MM.1S (cell line): ENCODE results near the gene SQOR.

Experiments
- DNase-seq: peaks from one replicate; pipeline ENCODE4 v3.0.0-alpha.2; 2015
- H2AFZ ChIP-seq: fragments of 300-600 bp; sonication (generic); 2 replicates; pipeline ENCODE4 v1.6.0; 2016; ENCODE audit warnings: antibody characterized with exemption, low read length
- H3F3A ChIP-seq: fragments of 300-600 bp; sonication (generic); 2 replicates; pipeline ENCODE4 v1.6.1; 2016; ENCODE audit warnings: mild to moderate bottlenecking, antibody characterized with exemption, low read length, moderate library complexity, mixed read lengths; ENCODE audit not compliant: insufficient read depth
- H3K27ac ChIP-seq: fragments of 300-600 bp; sonication (generic); 2 replicates; pipeline ENCODE4 v1.5.1; 2016; ENCODE audit warnings: mild to moderate bottlenecking, low read length
- H3K27me3 ChIP-seq: fragments of 300-600 bp; sonication (generic); replicated peaks from 2 replicates; pipeline ENCODE4 v1.6.0; 2016; ENCODE audit warnings: low read length; ENCODE audit not compliant: insufficient read depth
- H3K36me3 ChIP-seq: fragments of 300-600 bp; sonication (generic); replicated peaks from 2 replicates; pipeline ENCODE4 v1.6.1; 2016; ENCODE audit warnings: mild to moderate bottlenecking, low read length, mixed read lengths; ENCODE audit not compliant: insufficient read depth
- H3K4me1 ChIP-seq: fragments of 300-600 bp; sonication (generic); 2 replicates; pipeline ENCODE4 v1.6.1; 2016; ENCODE audit warnings: low read length, mixed read lengths
- H3K4me2 ChIP-seq: fragments of 300-600 bp; sonication (generic); 2 replicates; pipeline ENCODE4 v1.6.0; 2016; ENCODE audit warnings: low read depth, low read length
- H3K4me3 ChIP-seq: fragments of 300-600 bp; sonication (generic); 2 replicates; pipeline ENCODE4 v1.5.1; 2016; ENCODE audit warnings: low read length, mixed read lengths
- H3K79me2 ChIP-seq: fragments of 300-600 bp; sonication (generic); 2 replicates; pipeline ENCODE4 v1.6.1; 2016; ENCODE audit warnings: mixed run types, low read length, mixed read lengths
- H3K9ac ChIP-seq: fragments of 300-600 bp; sonication (generic); 2 replicates; pipeline ENCODE4 v1.6.1; 2016; ENCODE audit warnings: low read length, mixed read lengths
- H3K9me2 ChIP-seq: fragments of 300-600 bp; sonication (generic); replicated peaks from 2 replicates; pipeline ENCODE4 v1.6.1; 2016; ENCODE audit warnings: mild to moderate bottlenecking, low read length, mixed read lengths; ENCODE audit not compliant: insufficient read depth
- H3K9me3 ChIP-seq: fragments of 300-600 bp; sonication (generic); replicated peaks from 2 replicates; pipeline ENCODE4 v1.6.1; 2016; ENCODE audit warnings: mild to moderate bottlenecking, low read length, mixed read lengths; ENCODE audit not compliant: insufficient read depth
- H4K20me1 ChIP-seq: fragments of 300-600 bp; sonication (generic); 2 replicates; pipeline ENCODE4 v1.6.1; 2016; ENCODE audit warnings: mild to moderate bottlenecking, low read length, moderate library complexity, mixed read lengths; ENCODE audit not compliant: insufficient read depth
- EZH2 ChIP-seq: fragments of 300-600 bp; sonication (generic); optimal IDR thresholded peaks from 2 replicates; pipeline ENCODE3; 2017; ENCODE audit warnings: low read depth, mild to moderate bottlenecking, antibody characterized with exemption, low read length, mixed read lengths
- EZH2phosphoT487 ChIP-seq: fragments of 300-600 bp; sonication (generic); IDR thresholded peaks from 2 replicates; pipeline ENCODE4 v1.6.1; 2018; ENCODE audit warnings: antibody characterized with exemption, low read length
- TF ChIP-seq, protein P1 (sequence below): fragments of 300-600 bp; sonication (generic); IDR thresholded peaks from 2 replicates; pipeline ENCODE4 v1.5.1; 2016; ENCODE audit warnings: antibody characterized with exemption, low read length, mixed read lengths

The SQOR gene

GRCh38 chr15:45606413-45606812, 28.4 kb upstream of the SQOR start:
- Histone ChIP-seq H3K36me3 (no peaks in the 10 kb centered on the region), H3K9ac (no peak overlapping the region), H3K4me3 (no peak overlapping the region), H3K4me2 (no peak overlapping the region), H3K9me3 (no peaks in the 10 kb centered on the region), H3K27me3 (no peaks in the 10 kb centered on the region), H4K20me1 (no peaks in the 10 kb centered on the region), H2AFZ (no peak overlapping the region), H3K27ac (no peak overlapping the region), H3K79me2 (peaks cover 3% of the 10 kb centered on the region; the same call in 1 of the 2 replicates), H3K4me1 (0 out of 2 replicates have a peak, but pooled peaks cover 5% of the 10 kb centered on the region), H3F3A (no peaks in the 10 kb centered on the region), H3K9me2 (no peaks in the 10 kb centered on the region)
- TF ChIP-seq EZH2phosphoT487 (no peak), EZH2 (no peak)
- TF ChIP-seq, protein P1, sequence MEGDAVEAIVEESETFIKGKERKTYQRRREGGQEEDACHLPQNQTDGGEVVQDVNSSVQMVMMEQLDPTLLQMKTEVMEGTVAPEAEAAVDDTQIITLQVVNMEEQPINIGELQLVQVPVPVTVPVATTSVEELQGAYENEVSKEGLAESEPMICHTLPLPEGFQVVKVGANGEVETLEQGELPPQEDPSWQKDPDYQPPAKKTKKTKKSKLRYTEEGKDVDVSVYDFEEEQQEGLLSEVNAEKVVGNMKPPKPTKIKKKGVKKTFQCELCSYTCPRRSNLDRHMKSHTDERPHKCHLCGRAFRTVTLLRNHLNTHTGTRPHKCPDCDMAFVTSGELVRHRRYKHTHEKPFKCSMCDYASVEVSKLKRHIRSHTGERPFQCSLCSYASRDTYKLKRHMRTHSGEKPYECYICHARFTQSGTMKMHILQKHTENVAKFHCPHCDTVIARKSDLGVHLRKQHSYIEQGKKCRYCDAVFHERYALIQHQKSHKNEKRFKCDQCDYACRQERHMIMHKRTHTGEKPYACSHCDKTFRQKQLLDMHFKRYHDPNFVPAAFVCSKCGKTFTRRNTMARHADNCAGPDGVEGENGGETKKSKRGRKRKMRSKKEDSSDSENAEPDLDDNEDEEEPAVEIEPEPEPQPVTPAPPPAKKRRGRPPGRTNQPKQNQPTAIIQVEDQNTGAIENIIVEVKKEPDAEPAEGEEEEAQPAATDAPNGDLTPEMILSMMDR: no peak
- no peak for DNase-seq

DNA sequence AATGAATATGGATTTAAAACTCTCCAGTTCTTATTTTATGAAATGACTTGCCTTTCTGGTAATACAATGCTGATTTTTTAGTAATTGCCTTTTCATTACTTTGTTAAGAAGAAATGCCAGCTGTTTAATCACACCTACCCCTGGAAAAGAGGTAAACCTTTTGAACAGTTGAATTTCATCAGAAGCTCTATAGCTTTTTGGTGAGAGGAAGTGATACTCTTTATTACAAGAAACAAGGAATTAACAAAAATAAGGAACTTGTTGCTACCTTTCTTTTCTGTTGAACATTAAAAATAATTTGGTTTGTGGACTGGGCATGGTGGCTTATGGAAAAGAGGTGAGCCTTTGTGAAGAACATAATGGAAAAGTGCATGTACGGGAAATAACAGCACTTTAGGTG, 28.0 kb upstream of the SQOR start:
- Histone ChIP-seq H3K36me3 (no peaks in the 10 kb centered on the region), H2AFZ (no peak overlapping the region), H3K27ac (no peak overlapping the region), H3K9me3 (no peaks in the 10 kb centered on the region), H3K9ac (no peak overlapping the region), H3K79me2 (peaks cover 3% of the 10 kb centered on the region; the same call in 1 of the 2 replicates), H3K4me2 (no peak overlapping the region), H3K4me3 (no peak overlapping the region), H3F3A (no peaks in the 10 kb centered on the region), H3K4me1 (0 out of 2 replicates have a peak, but pooled peaks cover 5% of the 10 kb centered on the region), H4K20me1 (no peaks in the 10 kb centered on the region), H3K27me3 (no peaks in the 10 kb centered on the region), H3K9me2 (no peaks in the 10 kb centered on the region)
- no peak for DNase-seq
- TF ChIP-seq, protein P1: no peak
- TF ChIP-seq EZH2 (no peak), EZH2phosphoT487 (no peak)

GRCh38 chr15:45611305-45611704, 23.5 kb upstream of the SQOR start:
- no peak overlapping the region for H3K4me3 ChIP-seq
- H3K9me3 ChIP-seq: no peaks in the 10 kb centered on the region
- peaks cover 12% of the 10 kb centered on the region; the same call in 1 of the 2 replicates for H3K4me1 ChIP-seq
- H3K27me3 ChIP-seq: no peaks in the 10 kb centered on the region
- H3F3A ChIP-seq: no peaks in the 10 kb centered on the region
- no peaks in the 10 kb centered on the region for H4K20me1 ChIP-seq
- H3K36me3 ChIP-seq: no peaks in the 10 kb centered on the region
- H3K79me2 ChIP-seq: no peaks in the 10 kb centered on the region
- H2AFZ ChIP-seq: no peak overlapping the region
- TF ChIP-seq, protein P1: peak; percentile 52
- no peak for TF ChIP-seq EZH2
- no peak overlapping the region for H3K4me2 ChIP-seq
- H3K27ac ChIP-seq: no peak overlapping the region
- no peaks in the 10 kb centered on the region for H3K9me2 ChIP-seq
- peak; percentile 49 for DNase-seq
- no peak overlapping the region for H3K9ac ChIP-seq
